Lower lobe of right lung (tissue), 2 donors: ENCODE measurements around the gene DUSP14. TPM values are rescaled to one million over a fixed set of nuclear protein-coding genes. Genes with fewer than 3 reads are reported as not detected.

Experiments used
- ATAC-seq, 2 donors: fragments of 200-7000 bp; cut with Tn5 transposase; one replicate each; pipeline ENCODE4 v1.9.1; 2020 to 2022; ENCODE audit warnings: mild to moderate bottlenecking in 2 of 2, moderate library complexity in 2 of 2
- DNase-seq: peaks from one replicate; pipeline ENCODE4 v3.0.0-alpha.2; 2020
- H3K27ac ChIP-seq: fragments of 200-600 bp; one replicate; pipeline ENCODE4 v1.8.0; 2022
- H3K27me3 ChIP-seq: fragments of 200-600 bp; one replicate; pipeline ENCODE4 v1.8.0; 2022; ENCODE audit warnings: low read depth
- H3K36me3 ChIP-seq: fragments of 200-600 bp; one replicate; pipeline ENCODE4 v1.8.0; 2022; ENCODE audit warnings: mild to moderate bottlenecking
- H3K4me1 ChIP-seq: fragments of 200-600 bp; one replicate; pipeline ENCODE4 v1.8.0; 2022
- H3K4me3 ChIP-seq: fragments of 200-600 bp; one replicate; pipeline ENCODE4 v1.8.0; 2022; ENCODE audit warnings: mild to moderate bottlenecking
- H3K9me3 ChIP-seq: fragments of 200-600 bp; one replicate; pipeline ENCODE4 v1.8.0; 2022
- CTCF ChIP-seq: fragments of 200-600 bp; IDR thresholded peaks from one replicate; pipeline ENCODE4 v1.8.0; 2022; ENCODE audit warnings: antibody characterized with exemption, mild to moderate bottlenecking
- intact Hi-C: fragments of 100-400 bp; cut with DNase I; formaldehyde crosslinking; loops from one replicate; pipeline ENCODE4 v1.11.0; 2022
- total RNA-seq: library from RNA; stranded (reverse); fragmentation: NEBNext Ultra II Directional; extraction: Animal tissue kit (Norgen Biotek cat#: 25700); gene quantifications from one replicate; pipeline ENCODE4 v1.2.1, GENCODE V29; 2021
- donor health status: DM: no; HTN: yes; CAD: no; lungs with severe emphysema.

DUSP14 gene
- total RNA-seq, 1 donor from 2014 or later = 7.7 TPM

GRCh38 chr17:37541880-37542660 lies 52.4 kb downstream of the DUSP14 start:
- Histone ChIP-seq H3K27ac (no peak overlapping the region), H3K27me3 (no peaks in the 10 kb centered on the region), H3K4me3 (no peak overlapping the region), H3K4me1 (no peaks in the 10 kb centered on the region), H3K9me3 (no peaks in the 10 kb centered on the region), H3K36me3 (peaks cover 76% of the 10 kb centered on the region)
- ATAC-seq (no peak), DNase-seq (no peak)
- intact Hi-C loops = no loop called here
- no peak for TF ChIP-seq CTCF

- no peak for ATAC-seq
- Histone ChIP-seq H3K9me3 (no peaks in the 10 kb centered on the region), H3K36me3 (peaks cover 60% of the 10 kb centered on the region)
These were observed 54.0 kb downstream of the DUSP14 start for GRCh38 chr17:37543637-37544052.

GRCh38 chr17:37545486-37545885 lies 55.8 kb downstream of the DUSP14 start:
- H3K4me3 ChIP-seq = no peak overlapping the region
- ATAC-seq (no peak), DNase-seq (no peak)
- H3K27ac ChIP-seq = no peak overlapping the region
- peaks cover 42% of the 10 kb centered on the region for H3K36me3 ChIP-seq
- no peaks in the 10 kb centered on the region for H3K4me1 ChIP-seq
- intact Hi-C loops = no loop called here
- H3K9me3 ChIP-seq = no peaks in the 10 kb centered on the region
- TF ChIP-seq CTCF = no peak
- H3K27me3 ChIP-seq = no peaks in the 10 kb centered on the region

More at GRCh38 chr17:37543637-37544052, 54.0 kb downstream of the DUSP14 start:
- DNase-seq = no peak
- no peak overlapping the region for H3K4me3 ChIP-seq
- H3K27me3 ChIP-seq = no peaks in the 10 kb centered on the region
- TF ChIP-seq CTCF = no peak
- intact Hi-C loops = no loop called here
- no peaks in the 10 kb centered on the region for H3K4me1 ChIP-seq
- no peak overlapping the region for H3K27ac ChIP-seq

GRCh38 chr17:37546302-37546701 lies 56.6 kb downstream of the DUSP14 start:
- no peak overlapping the region for H3K27ac ChIP-seq
- TF ChIP-seq CTCF = no peak
- DNase-seq (no peak), ATAC-seq (no peak)
- no peaks in the 10 kb centered on the region for H3K27me3 ChIP-seq
- intact Hi-C loops = no loop called here
- no peaks in the 10 kb centered on the region for H3K4me1 ChIP-seq
- H3K4me3 ChIP-seq = no peak overlapping the region
- no peaks in the 10 kb centered on the region for H3K9me3 ChIP-seq
- H3K36me3 ChIP-seq = peaks cover 33% of the 10 kb centered on the region

- Histone ChIP-seq H3K36me3 (peaks cover 24% of the 10 kb centered on the region), H3K9me3 (no peaks in the 10 kb centered on the region), H3K4me3 (no peak overlapping the region), H3K27me3 (no peaks in the 10 kb centered on the region), H3K4me1 (no peaks in the 10 kb centered on the region), H3K27ac (no peak overlapping the region)
- intact Hi-C loops = no loop called here
- DNase-seq = no peak
- no peak for TF ChIP-seq CTCF
- ATAC-seq = no peak
These were observed 58.3 kb downstream of the DUSP14 start for GRCh38 chr17:37547986-37548385.
